ENCODE measurements around the gene CTTNBP2. TPM values are rescaled to one million over a fixed set of nuclear protein-coding genes. Genes with fewer than 3 reads are reported as not detected.

CTTNBP2 gene
- total RNA-seq, 4 donors from 2014 or later = 3.1 to 31.4 (median 4.8) TPM

- no peak for DNase-seq
- no peak for TF ChIP-seq POLR2A (IDR thresholded peaks at IDR 0.05)
- TF ChIP-seq CTCF (IDR thresholded peaks at IDR 0.05) = no peak
Observed at GRCh38 chr7:117790251-117790650, 83.0 kb downstream of the CTTNBP2 start.

GRCh38 chr7:117785431-117785830 is 87.8 kb downstream of the CTTNBP2 start:
- Histone ChIP-seq H3K27ac (no peak overlapping the region), H3K4me1 (no peaks in the 10 kb centered on the region), H3K9me3 (no peaks in the 10 kb centered on the region), H3K27me3 (no peaks in the 10 kb centered on the region), H3K4me3 (no peak overlapping the region), H3K36me3 (no peaks in the 10 kb centered on the region)
- TF ChIP-seq CTCF (IDR thresholded peaks at IDR 0.05) = no peak
- TF ChIP-seq POLR2A (IDR thresholded peaks at IDR 0.05) = no peak
- no peak for DNase-seq

More at GRCh38 chr7:117790251-117790650, 83.0 kb downstream of the CTTNBP2 start:
- no peaks in the 10 kb centered on the region for H3K4me1 ChIP-seq
- H3K4me3 ChIP-seq = no peak overlapping the region
- no peak overlapping the region for H3K27ac ChIP-seq
- no peaks in the 10 kb centered on the region for H3K9me3 ChIP-seq
- no peaks in the 10 kb centered on the region for H3K36me3 ChIP-seq
- no peaks in the 10 kb centered on the region for H3K27me3 ChIP-seq

GRCh38 chr7:117784315-117784714 is 88.9 kb downstream of the CTTNBP2 start:
- Histone ChIP-seq H3K36me3 (no peaks in the 10 kb centered on the region), H3K4me1 (no peaks in the 10 kb centered on the region), H3K27me3 (no peaks in the 10 kb centered on the region), H3K27ac (no peak overlapping the region), H3K4me3 (no peak overlapping the region), H3K9me3 (no peaks in the 10 kb centered on the region)
- DNase-seq = no peak
- TF ChIP-seq POLR2A (IDR thresholded peaks at IDR 0.05) = no peak
- no peak for TF ChIP-seq CTCF (IDR thresholded peaks at IDR 0.05)

- Histone ChIP-seq H3K4me1 (no peaks in the 10 kb centered on the region), H3K27ac (no peak overlapping the region)
- TF ChIP-seq POLR2A (IDR thresholded peaks at IDR 0.05) (no peak), CTCF (IDR thresholded peaks at IDR 0.05) (no peak)
Observed at GRCh38 chr7:117782761-117783160, 90.5 kb downstream of the CTTNBP2 start.

GRCh38 chr7:117781707-117782106 is 91.5 kb downstream of the CTTNBP2 start:
- no peaks in the 10 kb centered on the region for H3K36me3 ChIP-seq
- no peaks in the 10 kb centered on the region for H3K4me1 ChIP-seq
- no peak for TF ChIP-seq CTCF (IDR thresholded peaks at IDR 0.05)
- no peak for TF ChIP-seq POLR2A (IDR thresholded peaks at IDR 0.05)
- no peaks in the 10 kb centered on the region for H3K9me3 ChIP-seq
- no peak for DNase-seq
- H3K27me3 ChIP-seq = no peaks in the 10 kb centered on the region
- H3K4me3 ChIP-seq = no peak overlapping the region
- no peak overlapping the region for H3K27ac ChIP-seq

More at GRCh38 chr7:117782761-117783160, 90.5 kb downstream of the CTTNBP2 start:
- DNase-seq = no peak
- no peaks in the 10 kb centered on the region for H3K9me3 ChIP-seq
- no peaks in the 10 kb centered on the region for H3K36me3 ChIP-seq
- H3K27me3 ChIP-seq = no peaks in the 10 kb centered on the region
- H3K4me3 ChIP-seq = no peak overlapping the region

- no peak for DNase-seq
- Histone ChIP-seq H3K36me3 (no peaks in the 10 kb centered on the region), H3K27ac (no peak overlapping the region), H3K4me1 (no peaks in the 10 kb centered on the region), H3K27me3 (no peaks in the 10 kb centered on the region), H3K9me3 (no peaks in the 10 kb centered on the region), H3K4me3 (no peak overlapping the region)
- TF ChIP-seq POLR2A (IDR thresholded peaks at IDR 0.05) (no peak), CTCF (IDR thresholded peaks at IDR 0.05) (no peak)
Observed at GRCh38 chr7:117780832-117781231, 92.4 kb downstream of the CTTNBP2 start.
